ENCODE results near the gene CACNA1E.

The CACNA1E gene

GRCh38 chr1:181645171-181645570, 161.9 kb downstream of the CACNA1E start:
- DNase-seq, result no peak

GRCh38 chr1:181646710-181647109, 163.4 kb downstream of the CACNA1E start:
- no peak for DNase-seq

- DNase-seq, result no peak
Observed at GRCh38 chr1:181647314-181648035, 164.2 kb downstream of the CACNA1E start.

- DNase-seq, result no peak
Observed at GRCh38 chr1:181651276-181651675, 168.0 kb downstream of the CACNA1E start.

- DNase-seq, result no peak
Observed at GRCh38 chr1:181655756-181656155, 172.4 kb downstream of the CACNA1E start.

GRCh38 chr1:181656491-181656890, 173.2 kb downstream of the CACNA1E start:
- no peak for DNase-seq

- no peak for DNase-seq
Observed at GRCh38 chr1:181658581-181658980, 175.3 kb downstream of the CACNA1E start.

- no peak for DNase-seq
Observed at GRCh38 chr1:181659321-181659957, 176.1 kb downstream of the CACNA1E start.

- no peak for DNase-seq
Observed at GRCh38 chr1:181660621-181661020, 177.3 kb downstream of the CACNA1E start.

- DNase-seq, result no peak
Observed at GRCh38 chr1:181661569-181661968, 178.3 kb downstream of the CACNA1E start.

- DNase-seq, result no peak
Observed at GRCh38 chr1:181662606-181663005, 179.3 kb downstream of the CACNA1E start.

- DNase-seq, result no peak
Observed at GRCh38 chr1:181664543-181664942, 181.2 kb downstream of the CACNA1E start.

- DNase-seq, result no peak
Observed at GRCh38 chr1:181669246-181669645, 185.9 kb downstream of the CACNA1E start.

GRCh38 chr1:181674617-181675016, 191.3 kb downstream of the CACNA1E start:
- DNase-seq, result no peak

GRCh38 chr1:181675091-181675917, 192.0 kb downstream of the CACNA1E start:
- DNase-seq, result no peak

- DNase-seq, result no peak
Observed at GRCh38 chr1:181675918-181676190, 192.5 kb downstream of the CACNA1E start.

GRCh38 chr1:181676269-181676668, 193.0 kb downstream of the CACNA1E start:
- DNase-seq, result peak; percentile 7

GRCh38 chr1:181680332-181680731, 197.0 kb downstream of the CACNA1E start:
- DNase-seq, result no peak

GRCh38 chr1:181680871-181681270, 197.6 kb downstream of the CACNA1E start:
- DNase-seq, result no peak

GRCh38 chr1:181685211-181685610, 201.9 kb downstream of the CACNA1E start:
- no peak for DNase-seq

GRCh38 chr1:181701891-181702290, 218.6 kb downstream of the CACNA1E start:
- DNase-seq, result no peak

GRCh38 chr1:181704546-181704945, 221.2 kb downstream of the CACNA1E start:
- DNase-seq, result no peak

GRCh38 chr1:181711820-181712219, 228.5 kb downstream of the CACNA1E start:
- no peak for DNase-seq

GRCh38 chr1:181712711-181713110, 229.4 kb downstream of the CACNA1E start:
- no peak for DNase-seq

Data from activated CD4-positive, alpha-beta T cell treated with anti-CD3 and anti-CD28 coated beads for 48 hours (primary cell).